Measurements from ENCODE around the gene SUPT20H. TPM values are rescaled to one million over a fixed set of nuclear protein-coding genes. Genes with fewer than 3 reads are reported as not detected.

Gene SUPT20H
- polyA plus RNA-seq, 1 donor (not counting 4 experiments of a cell fraction or from before 2014, with no cell fraction given) = 65.4 TPM

DNA sequence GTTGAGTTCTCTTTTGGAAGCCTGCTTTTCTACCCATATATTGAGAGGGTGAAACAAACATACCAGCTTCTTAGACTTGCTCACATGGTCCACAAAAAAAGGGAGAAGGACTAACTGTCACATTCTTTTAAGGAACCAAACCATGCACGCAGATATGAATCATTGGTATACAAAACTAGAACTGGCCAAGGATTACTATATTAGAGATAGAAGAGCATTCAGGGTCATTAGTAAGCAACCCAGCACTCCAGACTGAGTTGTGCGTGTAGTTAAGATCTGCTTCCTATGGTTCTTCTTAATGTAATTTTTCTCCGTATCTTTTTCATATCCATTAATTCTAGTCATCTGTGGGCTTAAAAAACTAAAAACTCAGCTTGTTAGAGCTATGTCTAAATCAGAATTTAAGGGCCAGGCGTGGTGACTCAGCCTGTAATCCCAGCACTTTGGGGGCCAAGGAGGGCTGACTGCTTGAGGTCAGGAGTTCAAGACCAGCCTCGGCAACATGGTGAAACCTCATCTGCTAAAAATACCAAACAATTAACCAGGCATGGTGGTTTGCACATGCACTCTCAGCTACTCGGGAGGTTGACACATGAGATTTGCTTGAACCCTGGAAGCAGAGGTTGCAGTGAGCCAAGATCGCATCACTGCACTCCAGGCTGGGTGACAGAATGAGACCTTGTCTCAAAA is 80.0 kb downstream of the SUPT20H start:
- no peak overlapping the region for H3K27ac ChIP-seq (ENCODE audit: control insufficient read depth, insufficient read depth, low read length)
- H3K27me3 ChIP-seq (ENCODE audit: control insufficient read depth, extremely low read depth, insufficient read depth, low read length) = no peaks in the 10 kb centered on the region
- H3K9me1 ChIP-seq (ENCODE audit: control insufficient read depth, extremely low read depth, insufficient read depth, low read length) = no peaks in the 10 kb centered on the region
- H3K4me2 ChIP-seq (ENCODE audit: control insufficient read depth, extremely low read depth, insufficient read depth, low read depth, low read length) = no peak overlapping the region
- H3K9ac ChIP-seq (ENCODE audit: control insufficient read depth, extremely low read depth, insufficient read depth, low read length) = no peak overlapping the region
- dilution Hi-C loops (cut with MboI; ENCODE audit: extremely low pct_ligation_motif_present, low sequenced_read_pairs) = no loop called here
- H3K36me3 ChIP-seq (ENCODE audit: control insufficient read depth in 2 of 2, extremely low read depth in 1 of 2, insufficient read depth in 2 of 2, low read length in 2 of 2) = peaks cover 4 to 10% of the 10 kb centered on the region in 2 experiments
- no peaks in the 10 kb centered on the region for H3K79me2 ChIP-seq (ENCODE audit: control insufficient read depth, insufficient read depth, low read length)
- DNase-seq (ENCODE audit: low read depth, low spot score) (no peak), FAIRE-seq (no peak)
- H3K4me1 ChIP-seq (ENCODE audit: control insufficient read depth, extremely low read depth, insufficient read depth, low read length) = no peaks in the 10 kb centered on the region
- H3K9me3 ChIP-seq (ENCODE audit: control insufficient read depth, low read depth, low read length) = no peaks in the 10 kb centered on the region
- TF ChIP-seq, protein P1, sequence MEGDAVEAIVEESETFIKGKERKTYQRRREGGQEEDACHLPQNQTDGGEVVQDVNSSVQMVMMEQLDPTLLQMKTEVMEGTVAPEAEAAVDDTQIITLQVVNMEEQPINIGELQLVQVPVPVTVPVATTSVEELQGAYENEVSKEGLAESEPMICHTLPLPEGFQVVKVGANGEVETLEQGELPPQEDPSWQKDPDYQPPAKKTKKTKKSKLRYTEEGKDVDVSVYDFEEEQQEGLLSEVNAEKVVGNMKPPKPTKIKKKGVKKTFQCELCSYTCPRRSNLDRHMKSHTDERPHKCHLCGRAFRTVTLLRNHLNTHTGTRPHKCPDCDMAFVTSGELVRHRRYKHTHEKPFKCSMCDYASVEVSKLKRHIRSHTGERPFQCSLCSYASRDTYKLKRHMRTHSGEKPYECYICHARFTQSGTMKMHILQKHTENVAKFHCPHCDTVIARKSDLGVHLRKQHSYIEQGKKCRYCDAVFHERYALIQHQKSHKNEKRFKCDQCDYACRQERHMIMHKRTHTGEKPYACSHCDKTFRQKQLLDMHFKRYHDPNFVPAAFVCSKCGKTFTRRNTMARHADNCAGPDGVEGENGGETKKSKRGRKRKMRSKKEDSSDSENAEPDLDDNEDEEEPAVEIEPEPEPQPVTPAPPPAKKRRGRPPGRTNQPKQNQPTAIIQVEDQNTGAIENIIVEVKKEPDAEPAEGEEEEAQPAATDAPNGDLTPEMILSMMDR (optimal IDR thresholded peaks at IDR 0.05 in 1 of 3, IDR thresholded peaks at IDR 0.05 in 1 of 3, conservative IDR thresholded peaks at IDR 0.05 in 1 of 3; ENCODE audit: extremely low read depth in 1 of 3, insufficient read depth in 2 of 3, low read length in 3 of 3) = no peak
- no peak for TF ChIP-seq EZH2 (IDR thresholded peaks at IDR 0.05; ENCODE audit: low read length)
- H3K4me3 ChIP-seq (ENCODE audit: control insufficient read depth in 2 of 3, extremely low read depth in 1 of 3, insufficient read depth in 2 of 3, low read depth in 1 of 3, low read length in 3 of 3) = no peak overlapping the region
- no peak overlapping the region for H2AFZ ChIP-seq (ENCODE audit: control insufficient read depth, low read length)
- H4K20me1 ChIP-seq (ENCODE audit: control insufficient read depth, extremely low read depth, insufficient read depth, low read length) = no peaks in the 10 kb centered on the region

DNA sequence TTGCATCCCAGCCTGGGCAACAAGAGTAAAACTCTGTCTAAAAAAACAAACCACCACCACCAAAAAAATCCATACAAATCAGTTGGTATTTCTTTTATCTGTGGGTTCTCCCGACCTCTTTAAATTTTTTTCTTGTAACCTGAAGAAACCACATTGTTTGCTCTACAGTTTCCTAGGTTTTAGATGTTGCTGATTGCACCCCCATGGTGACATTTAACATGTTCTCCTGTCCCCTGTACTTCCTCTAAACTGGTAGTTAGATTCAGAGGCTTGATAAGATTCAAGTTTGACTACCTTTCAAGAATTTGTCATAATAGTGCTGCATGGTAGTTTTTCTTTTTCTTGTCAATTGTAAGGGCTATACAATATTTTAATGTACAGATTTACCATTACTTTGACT is 84.3 kb downstream of the SUPT20H start:
- Histone ChIP-seq H3K9me3 (ENCODE audit: control insufficient read depth, low read depth, low read length) (no peaks in the 10 kb centered on the region), H3K4me3 (ENCODE audit: control insufficient read depth in 2 of 3, extremely low read depth in 1 of 3, insufficient read depth in 2 of 3, low read depth in 1 of 3, low read length in 3 of 3) (no peak overlapping the region), H3K27ac (ENCODE audit: control insufficient read depth, insufficient read depth, low read length) (no peak overlapping the region), H3K27me3 (ENCODE audit: control insufficient read depth, extremely low read depth, insufficient read depth, low read length) (no peaks in the 10 kb centered on the region), H3K4me1 (ENCODE audit: control insufficient read depth, extremely low read depth, insufficient read depth, low read length) (no peaks in the 10 kb centered on the region), H3K79me2 (ENCODE audit: control insufficient read depth, insufficient read depth, low read length) (no peaks in the 10 kb centered on the region), H4K20me1 (ENCODE audit: control insufficient read depth, extremely low read depth, insufficient read depth, low read length) (no peaks in the 10 kb centered on the region), H3K9me1 (ENCODE audit: control insufficient read depth, extremely low read depth, insufficient read depth, low read length) (no peaks in the 10 kb centered on the region), H3K9ac (ENCODE audit: control insufficient read depth, extremely low read depth, insufficient read depth, low read length) (no peak overlapping the region), H3K36me3 (ENCODE audit: control insufficient read depth in 2 of 2, extremely low read depth in 1 of 2, insufficient read depth in 2 of 2, low read length in 2 of 2) (peaks cover 2 to 5% of the 10 kb centered on the region in 2 experiments), H2AFZ (ENCODE audit: control insufficient read depth, low read length) (no peak overlapping the region), H3K4me2 (ENCODE audit: control insufficient read depth, extremely low read depth, insufficient read depth, low read depth, low read length) (no peak overlapping the region)
- dilution Hi-C loops (cut with MboI; ENCODE audit: extremely low pct_ligation_motif_present, low sequenced_read_pairs) = no loop called here
- FAIRE-seq (no peak), DNase-seq (ENCODE audit: low read depth, low spot score) (no peak)
- no peak for TF ChIP-seq EZH2 (IDR thresholded peaks at IDR 0.05; ENCODE audit: low read length)
- TF ChIP-seq, protein P1 (optimal IDR thresholded peaks at IDR 0.05 in 1 of 3, IDR thresholded peaks at IDR 0.05 in 1 of 3, conservative IDR thresholded peaks at IDR 0.05 in 1 of 3; ENCODE audit: extremely low read depth in 1 of 3, insufficient read depth in 2 of 3, low read length in 3 of 3) = no peak

All from keratinocyte (primary cell).